Gastroesophageal sphincter (tissue), 3 donors: ENCODE data around the gene PIK3R5.

Source experiments
- EP300 ChIP-seq: sonication (generic); formaldehyde crosslinking; IDR thresholded peaks from one replicate; pipeline ENCODE4 v1.6.1; 2017; ENCODE audit warnings: antibody characterized with exemption, mild to moderate bottlenecking
- POLR2A ChIP-seq, 2 donors: fragments of 450-650 bp; IDR thresholded peaks; one replicate each; pipeline ENCODE4 v1.6.1; 2017; ENCODE audit warnings: antibody characterized with exemption in 2 of 2, mild to moderate bottlenecking in 2 of 2, moderate library complexity in 1 of 2
- POLR2AphosphoS5 ChIP-seq: sonication (generic); formaldehyde crosslinking; IDR thresholded peaks from one replicate; pipeline ENCODE4 v1.6.1; 2017; ENCODE audit warnings: antibody characterized with exemption
- TF ChIP-seq, protein P1 (sequence below), 4 experiments: fragments of 200-600 bp in 2 of 4; fragments of 450-650 bp in 2 of 4; sonication (generic) in 1 of 4; IDR thresholded peaks; one replicate each; pipeline ENCODE4 v1.5.1; 2017 to 2019; ENCODE audit warnings: antibody characterized with exemption in 4 of 4, mild to moderate bottlenecking in 2 of 4, moderate library complexity in 2 of 4

DNA sequence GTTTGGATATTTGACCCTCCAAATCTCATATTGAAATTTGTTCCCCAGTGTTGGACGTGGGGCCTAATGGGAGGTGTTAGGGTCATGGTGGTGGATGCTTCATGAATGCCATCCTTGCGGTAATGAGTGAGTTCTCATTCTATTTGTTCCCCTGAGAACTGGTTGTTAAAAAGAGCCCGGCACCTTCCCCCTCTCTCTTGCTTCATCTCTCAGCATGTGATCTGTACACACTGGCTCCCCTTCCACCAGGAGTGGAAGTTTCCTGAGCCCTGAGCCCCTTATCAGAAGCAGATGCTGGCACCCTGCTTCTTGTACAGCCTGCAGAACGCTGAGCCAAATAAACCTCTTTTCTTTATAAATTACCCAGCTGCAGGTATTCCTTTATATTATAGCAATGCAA is 123.7 kb downstream of the PIK3R5 start:
- TF ChIP-seq POLR2A (IDR thresholded peaks at IDR 0.05): no peak
- TF ChIP-seq, protein P1, sequence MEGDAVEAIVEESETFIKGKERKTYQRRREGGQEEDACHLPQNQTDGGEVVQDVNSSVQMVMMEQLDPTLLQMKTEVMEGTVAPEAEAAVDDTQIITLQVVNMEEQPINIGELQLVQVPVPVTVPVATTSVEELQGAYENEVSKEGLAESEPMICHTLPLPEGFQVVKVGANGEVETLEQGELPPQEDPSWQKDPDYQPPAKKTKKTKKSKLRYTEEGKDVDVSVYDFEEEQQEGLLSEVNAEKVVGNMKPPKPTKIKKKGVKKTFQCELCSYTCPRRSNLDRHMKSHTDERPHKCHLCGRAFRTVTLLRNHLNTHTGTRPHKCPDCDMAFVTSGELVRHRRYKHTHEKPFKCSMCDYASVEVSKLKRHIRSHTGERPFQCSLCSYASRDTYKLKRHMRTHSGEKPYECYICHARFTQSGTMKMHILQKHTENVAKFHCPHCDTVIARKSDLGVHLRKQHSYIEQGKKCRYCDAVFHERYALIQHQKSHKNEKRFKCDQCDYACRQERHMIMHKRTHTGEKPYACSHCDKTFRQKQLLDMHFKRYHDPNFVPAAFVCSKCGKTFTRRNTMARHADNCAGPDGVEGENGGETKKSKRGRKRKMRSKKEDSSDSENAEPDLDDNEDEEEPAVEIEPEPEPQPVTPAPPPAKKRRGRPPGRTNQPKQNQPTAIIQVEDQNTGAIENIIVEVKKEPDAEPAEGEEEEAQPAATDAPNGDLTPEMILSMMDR (IDR thresholded peaks at IDR 0.05): no peak
- TF ChIP-seq EP300: no peak
- no peak for TF ChIP-seq POLR2AphosphoS5
